Activated CD4-positive, alpha-beta T cell treated with anti-CD3 and anti-CD28 coated beads for 24 hours (primary cell): ENCODE measurements around the gene FAM153A.
"Not testable (repeated sequence)": the region's sequence is repeated elsewhere in the genome, so short reads cannot be mapped to it uniquely, and the experiment has no call there.

Experiments
- DNase-seq, 2 donors: peaks; one replicate each; pipeline ENCODE4 v3.0.0-alpha.2; 2020; ENCODE audit warnings: low read depth in 2 of 2

FAM153A gene

DNA sequence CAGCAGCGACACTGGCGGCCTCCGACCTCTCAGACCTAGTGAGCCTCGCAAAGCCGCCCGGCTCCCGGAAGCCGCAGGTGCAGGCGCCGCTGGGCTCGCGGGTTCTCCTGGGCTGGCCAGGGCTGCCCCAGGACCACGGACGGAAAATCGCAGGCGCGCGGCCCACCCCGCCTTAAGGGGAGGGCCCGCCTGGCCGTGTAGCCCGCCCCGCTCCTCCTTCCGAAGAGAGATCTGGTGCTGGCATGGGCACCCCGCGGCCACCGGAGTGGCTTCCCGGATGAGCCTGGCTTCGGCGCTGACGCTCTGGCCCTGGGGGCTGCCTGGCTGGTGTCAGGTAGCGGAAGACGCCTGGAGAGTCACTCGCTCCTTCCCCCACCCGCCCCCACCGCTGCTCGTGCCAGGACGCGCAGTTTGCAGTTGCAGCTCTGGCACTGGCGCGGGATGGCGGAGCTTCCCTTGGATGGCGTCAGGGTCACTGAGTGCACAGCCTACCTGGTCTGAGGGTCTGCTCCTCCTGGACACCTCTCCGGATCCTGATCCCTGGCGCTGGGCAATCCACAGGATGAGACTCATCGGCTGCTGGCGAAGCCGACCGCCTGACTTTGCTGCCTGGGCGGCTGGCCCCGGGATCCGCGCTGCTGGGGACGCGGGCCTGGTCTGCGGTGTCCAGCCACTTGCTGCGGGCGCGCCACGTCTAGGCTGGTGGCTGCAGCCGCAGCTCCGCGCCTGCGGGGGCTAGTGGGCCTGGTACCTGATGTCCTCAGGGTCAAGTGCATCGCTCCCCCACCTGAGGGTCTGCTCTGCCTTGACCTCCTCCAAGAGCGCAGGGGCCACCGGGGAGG lies at the start of gene FAM153A:
TSS of gene FAM153A (minus strand) at position 108 of the 842 bp plus-strand sequence.
- DNase-seq = not testable (repeated sequence)

DNA sequence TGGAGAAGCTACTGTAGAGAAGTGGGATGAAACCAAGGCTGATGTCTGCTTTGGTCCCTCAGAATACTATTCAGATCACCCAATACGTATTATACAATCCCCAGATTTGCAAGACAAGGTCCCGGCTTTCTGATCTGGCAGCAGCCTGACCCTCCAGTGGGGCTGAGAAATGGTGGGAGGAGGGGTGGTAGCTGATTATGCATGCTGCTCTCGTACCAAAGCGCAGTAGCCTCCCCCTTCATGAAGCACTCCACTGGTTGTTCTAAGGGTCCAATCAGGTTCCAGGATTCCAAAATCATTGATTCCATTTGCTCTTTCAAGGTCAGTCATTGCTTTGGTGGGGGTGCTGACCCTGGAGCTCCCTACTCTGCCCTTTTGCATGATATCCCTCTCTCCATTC lies 49.6 kb upstream of the FAM153A start:
- not testable (repeated sequence) for DNase-seq

DNA sequence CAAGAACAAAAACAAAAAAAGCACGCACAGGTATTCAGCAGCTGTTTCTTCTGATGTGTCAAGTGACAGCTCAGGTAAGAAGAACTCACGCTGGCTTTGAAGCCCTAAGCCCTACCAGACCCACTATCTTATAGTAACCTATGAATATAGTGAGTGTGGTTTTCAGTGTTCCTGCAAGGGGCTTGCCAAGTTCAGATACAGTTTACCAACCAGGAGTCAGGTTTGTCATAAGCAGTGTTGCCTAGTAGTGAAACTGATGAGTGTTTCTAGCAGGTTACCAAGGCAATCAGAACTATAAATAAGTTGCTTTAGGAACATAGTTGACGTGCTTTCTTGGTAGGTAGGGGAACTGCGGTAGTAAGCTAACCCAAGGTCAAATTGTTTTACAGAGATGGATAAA lies 43.4 kb upstream of the FAM153A start:
- DNase-seq = not testable (repeated sequence)

- DNase-seq = not testable (repeated sequence)
Measured at GRCh38 chr5:177824776-177825175, 42.1 kb upstream of the FAM153A start.

GRCh38 chr5:177822489-177822888 lies 39.8 kb upstream of the FAM153A start:
- DNase-seq = not testable (repeated sequence)

DNA sequence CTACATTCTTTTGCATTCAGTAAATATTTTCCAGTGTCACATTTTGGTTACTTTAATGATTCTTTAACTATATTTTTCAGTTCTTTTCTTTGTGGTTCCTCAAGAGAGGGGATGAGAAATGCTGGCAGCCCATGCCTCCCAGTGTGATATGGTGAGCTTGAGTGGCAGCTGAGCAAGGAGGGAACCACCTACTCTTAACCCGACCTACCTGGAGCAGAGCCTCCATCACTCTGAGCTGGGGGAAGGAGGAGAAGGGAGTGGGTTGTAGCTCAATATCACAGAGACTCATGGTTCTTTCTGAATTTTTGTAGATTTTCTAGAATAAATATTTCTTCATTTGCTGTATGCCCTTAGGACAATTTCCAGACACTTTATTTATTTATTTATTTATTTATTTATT lies 37.0 kb upstream of the FAM153A start:
- DNase-seq = not testable (repeated sequence)

DNA sequence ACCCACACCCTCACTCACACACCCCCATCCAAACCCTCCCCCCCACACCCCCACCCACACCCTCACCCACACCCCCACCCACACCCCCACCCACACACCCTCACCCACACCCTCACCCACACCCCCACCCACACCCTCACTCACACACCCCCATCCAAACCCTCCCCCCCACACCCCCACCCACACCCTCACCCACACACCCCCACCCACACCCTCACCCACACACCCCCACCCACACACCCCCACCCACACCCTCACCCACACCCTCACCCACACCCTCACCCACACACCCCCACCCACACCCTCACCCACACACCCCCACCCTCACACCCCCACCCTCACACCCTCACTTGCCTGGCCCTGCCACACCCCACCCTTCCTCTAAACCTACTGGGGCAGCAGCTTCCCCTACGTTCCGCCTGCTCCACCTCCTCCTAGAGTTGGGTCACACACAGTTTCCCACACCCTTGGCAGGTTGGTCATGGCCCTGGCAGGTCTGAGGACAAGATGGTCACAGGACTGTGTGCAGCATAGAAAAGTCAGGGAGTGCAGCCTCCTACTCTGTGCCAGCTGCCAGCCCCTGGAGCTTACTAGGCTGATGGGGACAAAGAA lies 30.2 kb upstream of the FAM153A start:
- DNase-seq = not testable (repeated sequence)

GRCh38 chr5:177812160-177812743 lies 29.6 kb upstream of the FAM153A start:
- DNase-seq = not testable (repeated sequence)

DNA sequence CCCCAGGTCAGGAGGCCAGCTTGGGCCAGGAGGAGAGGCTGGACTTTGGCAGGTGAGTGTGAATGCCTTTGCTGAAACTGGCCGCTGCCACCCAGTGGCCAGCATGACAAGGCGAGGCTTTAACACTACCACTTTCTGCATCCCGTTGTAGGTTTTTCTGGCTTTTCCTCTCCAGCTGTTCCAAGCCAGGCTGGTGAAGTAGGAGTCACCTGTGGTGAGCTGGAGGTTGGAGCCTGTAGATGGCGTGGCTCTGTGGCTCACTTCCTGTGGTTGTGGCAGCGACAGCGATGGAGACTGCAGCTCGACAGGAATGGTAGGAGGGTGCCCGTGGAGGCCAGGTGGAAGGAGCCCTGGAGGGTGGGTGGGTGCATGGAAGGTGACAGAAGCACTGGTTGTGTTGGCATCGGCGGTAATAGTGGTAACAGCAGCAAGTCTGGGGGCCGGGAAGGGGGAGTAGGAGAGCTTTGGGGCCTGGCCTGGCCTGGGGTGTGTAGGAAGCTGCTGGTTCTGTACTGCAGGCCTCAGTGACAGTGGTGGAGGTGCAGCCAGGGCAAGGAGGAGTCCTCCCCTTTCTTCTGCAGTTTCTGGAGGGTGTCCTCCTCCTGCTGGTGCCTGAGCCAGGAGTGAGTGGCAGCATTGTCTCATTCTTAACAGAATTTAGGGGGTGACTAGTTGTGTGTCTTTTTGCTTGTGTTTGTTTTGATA lies 26.7 kb upstream of the FAM153A start:
- DNase-seq = peak in 1 of 2 donors; percentile 10

GRCh38 chr5:177808420-177808819 lies 25.7 kb upstream of the FAM153A start:
- DNase-seq = not testable (repeated sequence)

GRCh38 chr5:177807265-177807664 lies 24.6 kb upstream of the FAM153A start:
- DNase-seq = not testable (repeated sequence)

- not testable (repeated sequence) for DNase-seq
Measured at GRCh38 chr5:177801427-177801826, 18.7 kb upstream of the FAM153A start.

DNA sequence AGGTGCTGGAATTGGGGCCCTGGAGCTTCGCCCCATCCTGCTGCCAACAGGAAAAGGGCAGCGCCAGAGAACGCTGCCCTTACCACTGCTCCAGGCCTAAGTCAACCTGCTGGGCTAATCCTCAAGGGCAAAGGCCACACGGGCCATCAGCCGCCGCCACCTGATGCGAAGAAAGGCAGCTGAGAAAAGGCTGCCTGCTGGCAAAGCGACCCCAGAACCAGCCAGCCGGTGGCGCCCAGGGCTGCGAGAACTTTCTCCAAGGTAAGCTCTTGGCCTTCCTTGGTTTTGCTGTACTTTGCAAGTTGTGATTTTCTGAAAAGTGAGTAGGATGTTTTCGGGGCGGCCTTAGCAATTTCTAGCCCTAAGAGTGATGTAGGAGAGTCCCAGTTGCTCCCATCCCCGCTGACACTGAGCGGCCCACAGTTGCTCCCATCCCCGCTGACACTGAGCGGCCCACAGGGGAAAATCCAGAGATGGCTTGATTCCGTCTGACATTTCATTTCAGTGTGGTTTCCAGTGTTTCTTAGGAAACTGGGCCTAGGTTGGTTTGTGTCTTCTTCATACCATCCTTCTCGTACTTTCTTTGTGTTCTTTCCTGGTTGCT lies 15.6 kb upstream of the FAM153A start:
- DNase-seq = not testable (repeated sequence)

DNA sequence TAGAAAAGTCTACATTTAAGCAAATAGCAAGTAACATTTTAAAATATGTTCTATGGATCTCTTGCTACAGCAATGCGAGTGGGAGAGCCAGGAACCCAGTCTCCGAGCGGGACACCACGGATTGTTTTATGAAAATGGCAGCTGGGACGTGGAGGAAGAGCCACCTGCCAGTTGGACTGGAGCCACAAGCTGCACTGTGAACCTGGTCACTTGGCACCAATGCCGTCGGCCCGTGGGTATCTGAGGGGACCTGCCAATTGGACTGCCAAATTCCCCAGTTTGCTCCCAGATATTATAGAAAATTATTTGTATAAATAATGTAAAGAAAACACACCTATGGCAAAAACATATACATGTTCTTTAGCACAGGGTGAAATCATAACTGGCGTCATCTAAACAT lies 10.6 kb upstream of the FAM153A start:
- DNase-seq = not testable (repeated sequence)

GRCh38 chr5:177791649-177792048 lies 8.9 kb upstream of the FAM153A start:
- not testable (repeated sequence) for DNase-seq

- not testable (repeated sequence) for DNase-seq
Measured at GRCh38 chr5:177782169-177782568, 530 bp downstream of the FAM153A start.

GRCh38 chr5:177771206-177771605 lies 11.5 kb downstream of the FAM153A start:
- DNase-seq = not testable (repeated sequence)

DNA sequence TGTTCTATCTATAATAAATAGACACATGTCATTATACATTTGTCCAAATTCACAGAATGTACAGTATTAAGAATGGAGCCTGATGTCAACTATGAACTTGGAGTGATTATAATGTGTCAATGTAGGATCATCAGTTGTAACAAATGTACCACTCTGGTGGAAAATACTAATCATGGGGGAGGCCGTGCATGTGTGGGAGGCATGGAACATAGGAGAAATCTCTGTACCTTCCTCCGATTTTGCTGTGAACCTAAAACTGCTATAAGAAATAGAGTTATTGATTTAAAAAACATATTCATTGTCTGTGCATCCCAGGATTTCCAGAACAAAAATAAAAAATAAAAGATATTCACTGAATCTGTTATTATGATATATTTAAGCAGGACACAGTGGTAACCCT lies 12.1 kb downstream of the FAM153A start:
- peak; percentile 1 to 6 for DNase-seq

GRCh38 chr5:177763737-177764508 lies 18.8 kb downstream of the FAM153A start:
- DNase-seq = not testable (repeated sequence)

DNA sequence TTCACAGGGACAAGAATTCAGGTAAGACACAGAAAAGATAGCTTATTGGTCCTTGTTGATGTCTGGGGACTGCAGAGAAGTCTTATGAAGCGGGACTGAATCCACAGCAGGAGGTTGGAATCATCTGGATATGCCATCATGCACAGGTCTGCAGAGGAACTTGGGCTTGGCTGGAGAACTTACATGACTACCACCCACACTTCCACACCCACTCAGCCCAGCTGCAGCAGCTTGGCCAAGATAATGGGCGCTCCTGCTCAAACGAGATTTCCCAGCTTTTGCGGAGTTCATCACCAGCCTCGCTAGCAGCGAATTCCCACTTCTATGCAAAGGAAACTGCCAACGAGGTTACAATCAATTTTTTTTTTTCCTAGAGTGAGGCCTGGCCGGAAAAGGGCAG lies 21.7 kb downstream of the FAM153A start:
- not testable (repeated sequence) for DNase-seq

DNA sequence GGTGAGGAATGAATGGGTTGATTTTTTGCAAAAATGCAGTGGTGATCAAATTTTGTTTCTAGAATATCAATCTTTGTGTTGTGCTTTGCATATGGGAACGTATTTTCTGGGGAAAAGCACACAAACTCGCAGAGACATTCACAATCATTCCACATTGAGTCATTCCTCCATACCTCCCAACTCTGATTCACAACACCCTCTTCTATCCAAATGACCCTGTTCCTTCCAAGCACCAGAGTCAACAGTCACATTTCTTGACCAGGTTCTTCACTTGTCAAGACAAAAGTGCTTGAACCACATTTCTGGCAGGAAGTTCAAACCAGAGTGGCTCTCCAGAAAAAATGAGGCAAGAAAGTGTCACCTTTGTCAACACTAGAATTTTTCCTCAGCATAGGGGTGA lies 35.3 kb downstream of the FAM153A start:
- not testable (repeated sequence) for DNase-seq
